Transverse colon (tissue), 4 donors: ENCODE data around the gene POU3F1. TPM values are rescaled to one million over a fixed set of nuclear protein-coding genes. Genes with fewer than 3 reads are reported as not detected.
"Not testable (repeated sequence)": the region's sequence is repeated elsewhere in the genome, so short reads cannot be mapped to it uniquely, and the experiment has no call there.

ENCODE experiments used
- DNase-seq: peaks from one replicate; pipeline ENCODE4 v3.0.0-alpha.2; 2019
- H3K27ac ChIP-seq, 4 donors: fragments of 200-600 bp; sonication (generic); 2 replicates each; pipeline ENCODE4 v1.5.1; 2016 to 2018; ENCODE audit warnings: inconsistent platforms in 4 of 4
- H3K27me3 ChIP-seq: fragments of 200-600 bp; sonication (generic); 2 replicates; pipeline ENCODE4 v1.5.1; 2017; ENCODE audit warnings: inconsistent platforms
- H3K36me3 ChIP-seq, 4 donors: fragments of 200-600 bp; sonication (generic); 2 replicates each; pipeline ENCODE4 v1.5.1; 2017 to 2019; ENCODE audit warnings: inconsistent platforms in 4 of 4
- H3K4me1 ChIP-seq, 4 donors: fragments of 200-600 bp; sonication (generic); 2 replicates each; pipeline ENCODE4 v1.5.1; 2017 to 2020; ENCODE audit warnings: inconsistent platforms in 4 of 4
- H3K4me3 ChIP-seq, 4 donors: fragments of 200-600 bp; sonication (generic); 1 replicate in 1 of 4; 2 replicates in 3 of 4; pipeline versions ENCODE4 v1.5.1 to v1.6.1; 2017 to 2019; ENCODE audit warnings: inconsistent platforms in 4 of 4
- H3K9me3 ChIP-seq, 2 donors: fragments of 200-600 bp; sonication (generic); 2 replicates each; pipeline ENCODE4 v1.5.1; 2017 to 2019; ENCODE audit warnings: inconsistent platforms in 2 of 2
- CTCF ChIP-seq, 5 experiments: fragments of 200-600 bp in 3 of 5; fragments of 450-650 bp in 2 of 5; sonication (generic) in 3 of 5; IDR thresholded peaks; 1 replicate in 2 of 5; 2 replicates in 3 of 5; pipeline ENCODE4 v1.5.1; 2016 to 2017; ENCODE audit warnings: antibody characterized with exemption in 5 of 5, inconsistent platforms in 3 of 5, mild to moderate bottlenecking in 2 of 5, moderate library complexity in 1 of 5
- EP300 ChIP-seq: sonication (generic); formaldehyde crosslinking; IDR thresholded peaks from one replicate; pipeline ENCODE4 v1.6.1; 2017; ENCODE audit warnings: antibody characterized with exemption, low read depth
- POLR2A ChIP-seq: fragments of 450-650 bp; IDR thresholded peaks from one replicate; pipeline ENCODE4 v1.6.1; 2016; ENCODE audit warnings: antibody characterized with exemption, mild to moderate bottlenecking, moderate library complexity
- POLR2AphosphoS5 ChIP-seq, 3 donors: sonication (generic); formaldehyde crosslinking; IDR thresholded peaks; one replicate each; pipeline ENCODE4 v1.6.1; 2016; ENCODE audit warnings: antibody characterized with exemption in 3 of 3
- WGBS, 2 donors: methylation state at CpG; one replicate each; pipeline ENCODE4 v1.1.5; 2018; ENCODE audit warnings: low coverage in 1 of 2; 5-methylcytosine and 5-hydroxymethylcytosine counted together
- in situ Hi-C, 4 donors: fragments of 200-750 bp; cut with MboI; loops; one replicate each; pipeline versions ENCODE4 v1.15.0 to v1.15.1; 2017; ENCODE audit warnings: low sequenced_read_pairs in 3 of 4, low pct_ligation_motif_present in 1 of 4, low pct_unique_long_range_greater_than_20kb in 1 of 4
- intact Hi-C: fragments of 100-400 bp; cut with DNase I; formaldehyde crosslinking; loops from one replicate; pipeline ENCODE4 v1.15.1; 2023; ENCODE audit warnings: low total_unique reads
- total RNA-seq, 4 donors: library from RNA; depleted of rRNA; stranded (reverse); fragments of >200 nt; gene quantifications; one replicate each; pipeline ENCODE4 v1.1.0, GENCODE V29; 2016

Gene POU3F1
- total RNA-seq, 4 donors from 2014 or later: not detected

DNA sequence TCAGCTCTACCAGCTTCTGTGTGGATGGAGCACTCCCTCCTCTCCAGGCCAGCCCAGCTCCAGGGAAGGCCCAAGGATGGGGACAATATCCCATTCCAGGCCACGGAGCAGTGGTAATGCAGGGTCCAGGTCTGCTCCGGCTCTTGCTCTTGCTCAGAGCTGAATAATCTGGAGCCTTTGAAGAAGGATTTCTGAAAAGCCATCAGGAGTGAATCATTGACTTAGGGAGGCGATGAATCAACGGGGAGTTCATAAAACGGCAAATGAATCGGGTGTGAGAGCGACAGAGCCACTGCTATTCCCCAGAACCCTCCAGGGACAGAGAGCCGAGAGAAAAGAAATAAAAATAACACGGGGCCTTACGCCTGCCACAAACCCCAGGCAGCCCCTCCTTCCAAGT lies 7.7 kb downstream of the POU3F1 start:
- Histone ChIP-seq H3K27ac (no peak overlapping the region), H3K4me3 (no peak overlapping the region), H3K27me3 (peaks cover 63% of the 10 kb centered on the region), H3K9me3 (no peaks in the 10 kb centered on the region), H3K4me1 (no peaks in the 10 kb centered on the region), H3K36me3 (no peaks in the 10 kb centered on the region)
- intact Hi-C loops (no loop called here), in situ Hi-C loops (loop anchor here in 1 of 4 donors (25.0 kb wide), 1 partner anchor 798 kb away; no protein-coding TSS in a partner anchor)
- no peak for DNase-seq
- 49% methylated on average over 10 of the region's 10 CpGs; no CpG with 5 or more reads in 1 of the 2 donors for WGBS, 2 donors
- TF ChIP-seq POLR2AphosphoS5 (IDR thresholded peaks at IDR 0.05) (no peak), EP300 (no peak), POLR2A (no peak), CTCF (IDR thresholded peaks at IDR 0.05) (no peak)

- Histone ChIP-seq H3K36me3 (no peaks in the 10 kb centered on the region), H3K4me3 (no peak overlapping the region), H3K27ac (no peak overlapping the region), H3K4me1 (no peaks in the 10 kb centered on the region), H3K9me3 (no peaks in the 10 kb centered on the region), H3K27me3 (peaks cover 48% of the 10 kb centered on the region)
- intact Hi-C loops (no loop called here), in situ Hi-C loops (loop anchor here in 1 of 4 donors (25.0 kb wide), 1 partner anchor 800 kb away; no protein-coding TSS in a partner anchor)
- TF ChIP-seq POLR2AphosphoS5 (IDR thresholded peaks at IDR 0.05) (no peak), CTCF (IDR thresholded peaks at IDR 0.05) (peak in 2 of 5 experiments; percentile 12 to 14)
- DNase-seq: no peak
- 63 to 88% methylated on average over 1 to 5 of the region's 5 CpGs for WGBS, 2 donors
Observed at GRCh38 chr1:38037221-38037939, 9.2 kb downstream of the POU3F1 start.

- intact Hi-C loops (no loop called here), in situ Hi-C loops (loop anchor here in 1 of 4 donors (25.0 kb wide), 1 partner anchor 802 kb away; no protein-coding TSS in a partner anchor)
- no peaks in the 10 kb centered on the region for H3K9me3 ChIP-seq
- no peak for DNase-seq
- no peak overlapping the region for H3K4me3 ChIP-seq
- H3K4me1 ChIP-seq: peaks cover 5 to 9% (median 8%) of the 10 kb centered on the region in 4 donors
- TF ChIP-seq CTCF (IDR thresholded peaks at IDR 0.05) (no peak), EP300 (no peak), POLR2AphosphoS5 (IDR thresholded peaks at IDR 0.05) (no peak), POLR2A (no peak)
- 88% methylated on average over 11 of the region's 13 CpGs; no CpG with 5 or more reads in 1 of the 2 donors for WGBS, 2 donors
- H3K36me3 ChIP-seq: no peaks in the 10 kb centered on the region
- H3K27ac ChIP-seq: no peak overlapping the region
- H3K27me3 ChIP-seq: peaks cover 25% of the 10 kb centered on the region
Observed at GRCh38 chr1:38034871-38035270, 11.7 kb downstream of the POU3F1 start.

GRCh38 chr1:38032992-38033391 lies 13.6 kb downstream of the POU3F1 start:
- peaks cover 16% of the 10 kb centered on the region for H3K27me3 ChIP-seq
- DNase-seq, H3K4me3 ChIP-seq, H3K36me3 ChIP-seq, H3K27ac ChIP-seq, intact Hi-C loops, H3K9me3 ChIP-seq: not testable (repeated sequence)
- peaks cover 14 to 20% (median 18%) of the 10 kb centered on the region in 4 donors for H3K4me1 ChIP-seq
- WGBS, 2 donors: 90% methylated on average over 2 of the region's 2 CpGs; no CpG with 5 or more reads in 1 of the 2 donors
- in situ Hi-C loops: loop anchor here in 1 of 4 donors (25.0 kb wide), 1 partner anchor 804 kb away; no protein-coding TSS in a partner anchor
